Neuronal stem cell (in vitro differentiated cells): ENCODE measurements around the gene TBC1D22B.

Experiments used
- DNase-seq: peaks from one replicate; pipeline ENCODE4 v3.0.0-alpha.2; 2013; ENCODE audit warnings: low spot score
- H2AFZ ChIP-seq: one replicate; pipeline ENCODE4 v1.6.1; 2013; ENCODE audit warnings: mild to moderate bottlenecking, low read length, inconsistent platforms
- H2AK5ac ChIP-seq: 2 replicates; pipeline ENCODE4 v1.6.1; 2013; ENCODE audit warnings: low read depth, mild to moderate bottlenecking, inconsistent platforms, low read length, moderate library complexity, mixed read lengths
- H2BK120ac ChIP-seq: 2 replicates; pipeline ENCODE4 v1.6.1; 2013; ENCODE audit warnings: low read depth, mild to moderate bottlenecking, inconsistent platforms, low read length, moderate library complexity, mixed read lengths
- H2BK12ac ChIP-seq: one replicate; pipeline ENCODE4 v1.6.1; 2013; ENCODE audit warnings: low read length, inconsistent platforms
- H2BK15ac ChIP-seq: 2 replicates; pipeline ENCODE4 v1.6.1; 2013; ENCODE audit warnings: mild to moderate bottlenecking, low read length, inconsistent platforms, mixed read lengths
- H2BK5ac ChIP-seq: one replicate; pipeline ENCODE4 v1.6.1; 2013; ENCODE audit warnings: inconsistent platforms, mild to moderate bottlenecking, low read length, moderate library complexity
- H3K14ac ChIP-seq: one replicate; pipeline ENCODE4 v1.6.1; 2013; ENCODE audit warnings: low read length, inconsistent platforms
- H3K18ac ChIP-seq: 2 replicates; pipeline ENCODE4 v1.6.1; 2013; ENCODE audit warnings: low read length, inconsistent platforms
- H3K23ac ChIP-seq: 2 replicates; pipeline ENCODE4 v1.6.1; 2013; ENCODE audit warnings: low read depth, mild to moderate bottlenecking, mixed read lengths, low read length, inconsistent platforms; ENCODE audit not compliant: poor library complexity
- H3K27ac ChIP-seq: replicated peaks from 3 replicates; pipeline ENCODE4 v1.5.1; 2013; ENCODE audit warnings: low read length, inconsistent platforms
- H3K27me3 ChIP-seq, 3 experiments: 2 replicates each; pipeline ENCODE4 v1.6.1; 2013; ENCODE audit warnings: low read length in 3 of 3, mild to moderate bottlenecking in 2 of 3, inconsistent platforms in 1 of 3, low read depth in 1 of 3, mixed read lengths in 1 of 3, moderate library complexity in 1 of 3; ENCODE audit not compliant: control insufficient read depth in 3 of 3, insufficient read depth in 3 of 3
- H3K36me3 ChIP-seq, 2 donors: replicated peaks in 1 of 2; 2 replicates each; pipeline ENCODE4 v1.6.1; 2013; ENCODE audit warnings: low read length in 2 of 2; ENCODE audit not compliant: control insufficient read depth in 2 of 2, insufficient read depth in 2 of 2
- H3K4ac ChIP-seq: 2 replicates; pipeline ENCODE4 v1.6.1; 2013; ENCODE audit warnings: inconsistent platforms, mild to moderate bottlenecking, low read length, moderate library complexity
- H3K4me1 ChIP-seq, 2 donors: 1 replicate in 1 of 2; 2 replicates in 1 of 2; pipeline ENCODE4 v1.6.1; 2013; ENCODE audit warnings: low read length in 2 of 2, low read depth in 1 of 2; ENCODE audit not compliant: control insufficient read depth in 2 of 2, insufficient read depth in 1 of 2
- H3K4me2 ChIP-seq: one replicate; pipeline ENCODE4 v1.6.1; 2013; ENCODE audit warnings: mild to moderate bottlenecking, low read length, inconsistent platforms; ENCODE audit not compliant: insufficient read depth, poor library complexity, severe bottlenecking
- H3K4me3 ChIP-seq, 2 donors: 2 replicates each; pipeline ENCODE4 v1.5.1; 2013; ENCODE audit warnings: low read length in 2 of 2, mild to moderate bottlenecking in 2 of 2, inconsistent platforms in 1 of 2, moderate library complexity in 1 of 2
- H3K79me1 ChIP-seq: one replicate; pipeline ENCODE4 v1.6.1; 2013; ENCODE audit warnings: low read depth, mild to moderate bottlenecking, inconsistent platforms, low read length, moderate library complexity
- H3K9ac ChIP-seq: one replicate; pipeline ENCODE4 v1.6.1; 2013; ENCODE audit warnings: mild to moderate bottlenecking, low read depth, low read length, inconsistent platforms; ENCODE audit not compliant: poor library complexity
- H3K9me3 ChIP-seq, 2 donors: replicated peaks in 1 of 2; 2 replicates each; pipeline versions ENCODE3 to v1.6.1; 2013; ENCODE audit warnings: low read length in 2 of 2, mild to moderate bottlenecking in 2 of 2, inconsistent platforms in 1 of 2, low read depth in 1 of 2, mixed read lengths in 1 of 2, moderate library complexity in 1 of 2; ENCODE audit not compliant: control insufficient read depth in 2 of 2, insufficient read depth in 1 of 2
- H4K8ac ChIP-seq: one replicate; pipeline ENCODE4 v1.6.1; 2013; ENCODE audit warnings: low read depth, mild to moderate bottlenecking, inconsistent platforms, low read length, moderate library complexity
- H4K91ac ChIP-seq: one replicate; pipeline ENCODE4 v1.6.1; 2013; ENCODE audit warnings: low read length, low read depth, mild to moderate bottlenecking, inconsistent platforms; ENCODE audit not compliant: poor library complexity
- WGBS, 2 donors: extraction: QIAGEN DNeasy Blood & Tissue Kit; methylation state at CpG; one replicate each; pipeline ENCODE4 v1.1.7; 2013; ENCODE audit warnings: missing lambda C conversion rate in 2 of 2, mixed read lengths in 1 of 2; ENCODE audit not compliant: insufficient read length in 2 of 2, insufficient replicate concordance in 1 of 2; ENCODE audit errors: extremely low coverage in 2 of 2; 5-methylcytosine and 5-hydroxymethylcytosine counted together

TBC1D22B gene

DNA sequence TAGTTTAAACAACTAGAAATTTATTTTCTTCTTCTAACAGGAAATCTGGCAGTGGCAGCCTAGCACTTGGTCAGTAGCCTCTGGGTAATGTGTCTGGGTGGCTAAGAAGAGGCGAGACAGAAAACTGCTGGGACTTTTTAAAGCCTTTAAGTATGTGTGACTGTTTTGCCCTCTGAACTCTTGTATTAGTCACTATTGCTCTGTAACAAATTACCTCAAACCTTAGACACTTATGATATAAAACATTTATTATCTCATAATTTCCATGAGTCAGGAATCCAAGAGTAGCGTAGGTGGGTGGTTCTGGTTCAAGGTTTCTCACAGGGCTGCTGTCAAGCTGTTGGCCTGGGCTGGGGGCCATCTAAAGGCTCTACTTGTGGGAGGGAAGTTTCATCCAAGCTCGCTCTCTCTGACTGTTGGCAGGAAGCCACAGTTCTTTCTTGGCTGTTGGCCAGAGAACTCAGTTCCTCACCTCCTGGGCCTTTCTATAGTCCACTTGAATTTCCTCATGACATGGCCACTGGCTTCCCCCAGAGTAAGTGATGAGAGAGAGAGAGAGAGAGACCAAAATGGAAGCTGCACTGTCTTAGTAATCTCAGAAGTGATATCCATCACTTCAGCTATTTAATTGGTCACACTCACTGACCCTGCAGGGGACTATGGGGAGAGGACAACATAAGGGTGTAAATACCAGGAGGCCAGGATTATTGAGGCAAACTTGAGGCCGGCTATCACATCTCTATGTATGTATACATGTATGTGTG is 17.4 kb upstream of the TBC1D22B start:
- Histone ChIP-seq H3K4me3 (no peak overlapping the region), H2BK120ac (no peak overlapping the region), H3K23ac (no peak overlapping the region), H3K4me2 (no peak overlapping the region), H3K14ac (no peak overlapping the region), H3K79me1 (no peaks in the 10 kb centered on the region), H2AFZ (peak overlapping the region; percentile 45), H3K27ac (no peak overlapping the region), H3K18ac (no peak overlapping the region), H2BK12ac (no peak overlapping the region), H2BK15ac (no peak overlapping the region), H4K91ac (no peak overlapping the region), H3K9me3 (no peaks in the 10 kb centered on the region), H3K9ac (no peak overlapping the region), H2BK5ac (no peak overlapping the region), H2AK5ac (no peak overlapping the region), H3K4me1 (peaks cover 0 to 13% of the 10 kb centered on the region in 2 donors), H3K36me3 (no peaks in the 10 kb centered on the region), H4K8ac (no peak overlapping the region), H3K27me3 (no peaks in the 10 kb centered on the region), H3K4ac (no peak overlapping the region)
- no peak for DNase-seq
- WGBS, 2 donors, result no CpG with 5 or more reads among the region's 4 CpGs

DNA sequence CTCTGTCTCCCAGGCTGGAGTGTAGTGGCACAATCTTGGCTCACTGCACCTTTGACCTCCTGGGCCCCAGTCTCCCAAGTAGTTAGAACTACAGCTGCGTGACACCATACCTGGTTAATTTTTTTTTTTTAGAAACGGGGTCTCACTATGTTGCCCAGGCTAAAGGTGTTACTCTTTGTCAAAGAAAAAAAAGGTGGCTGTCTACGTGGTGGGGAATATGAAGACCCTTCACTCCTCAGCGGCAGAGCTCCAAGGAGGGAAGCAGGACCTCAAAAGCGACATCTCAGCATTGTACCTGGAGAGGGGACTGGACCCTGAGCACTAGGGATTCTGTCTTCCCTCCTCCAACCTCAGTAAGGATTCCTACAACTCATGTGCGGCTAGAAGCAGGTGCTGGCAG is 16.4 kb upstream of the TBC1D22B start:
- peaks cover 0 to 13% of the 10 kb centered on the region in 2 donors for H3K4me1 ChIP-seq
- no peak overlapping the region for H3K4ac ChIP-seq

DNA sequence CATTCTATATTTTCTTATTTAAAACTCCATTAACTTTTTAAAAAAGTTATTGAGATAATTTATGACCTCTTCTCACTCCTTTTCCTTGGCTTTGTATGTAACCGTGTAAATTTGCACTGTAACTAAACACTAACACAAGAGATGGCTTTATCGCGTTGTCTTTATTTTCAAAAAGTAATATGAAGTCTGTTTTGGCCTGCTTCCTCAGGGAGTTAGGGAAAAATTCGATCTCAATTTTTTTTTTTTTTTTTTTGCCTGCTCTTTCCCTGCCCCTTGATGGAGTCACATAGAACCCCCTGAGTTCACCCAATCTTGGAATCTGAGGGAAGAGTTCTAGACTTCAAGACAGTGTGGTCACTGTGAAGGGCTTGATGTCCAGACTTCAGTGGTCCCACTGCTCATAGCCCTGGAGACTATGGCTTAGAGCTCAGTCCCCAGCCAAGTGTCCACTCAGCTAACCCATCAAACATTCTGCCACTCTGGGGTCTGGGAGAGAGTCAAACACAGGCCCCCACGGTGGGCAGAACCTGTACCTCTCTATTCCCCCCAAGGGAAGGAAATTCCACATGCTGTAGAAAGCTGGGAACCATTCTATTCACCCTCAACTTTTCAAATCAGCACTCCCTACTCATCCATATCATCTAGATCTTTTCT is 15.7 kb upstream of the TBC1D22B start:
- no peak overlapping the region for H2BK120ac ChIP-seq
- H3K36me3 ChIP-seq, result no peaks in the 10 kb centered on the region
- peaks cover 0 to 10% of the 10 kb centered on the region in 2 donors for H3K4me1 ChIP-seq
- no peak for DNase-seq
- H2AFZ ChIP-seq, result peak overlapping the region; percentile 55
- no peak overlapping the region for H4K91ac ChIP-seq
- H3K9me3 ChIP-seq, result no peaks in the 10 kb centered on the region
- WGBS, 2 donors, result no CpG with 5 or more reads among the region's 5 CpGs
- H4K8ac ChIP-seq, result no peak overlapping the region
- H3K4ac ChIP-seq, result no peak overlapping the region
- H3K14ac ChIP-seq, result no peak overlapping the region
- no peak overlapping the region for H3K9ac ChIP-seq
- no peak overlapping the region for H2BK15ac ChIP-seq
- no peak overlapping the region for H3K27ac ChIP-seq
- no peak overlapping the region for H3K23ac ChIP-seq
- no peak overlapping the region for H3K4me3 ChIP-seq
- H3K79me1 ChIP-seq, result no peaks in the 10 kb centered on the region
- H3K4me2 ChIP-seq, result no peak overlapping the region
- H2AK5ac ChIP-seq, result no peak overlapping the region
- H3K18ac ChIP-seq, result no peak overlapping the region
- no peak overlapping the region for H2BK12ac ChIP-seq
- no peak overlapping the region for H2BK5ac ChIP-seq
- H3K27me3 ChIP-seq, result no peaks in the 10 kb centered on the region

More for the DNA sequence above, 16.4 kb upstream of the TBC1D22B start:
- no peak overlapping the region for H3K4me2 ChIP-seq
- H2BK15ac ChIP-seq, result no peak overlapping the region
- H3K79me1 ChIP-seq, result no peaks in the 10 kb centered on the region
- H2AK5ac ChIP-seq, result no peak overlapping the region
- H2BK5ac ChIP-seq, result no peak overlapping the region
- no peak overlapping the region for H3K4me3 ChIP-seq
- H3K27ac ChIP-seq, result no peak overlapping the region
- no peak overlapping the region for H2BK12ac ChIP-seq
- H3K18ac ChIP-seq, result no peak overlapping the region
- no peak overlapping the region for H3K14ac ChIP-seq
- no peak overlapping the region for H2AFZ ChIP-seq
- H3K9ac ChIP-seq, result no peak overlapping the region
- no peak overlapping the region for H4K8ac ChIP-seq
- no peak overlapping the region for H2BK120ac ChIP-seq
- H3K9me3 ChIP-seq, result no peaks in the 10 kb centered on the region
- WGBS, 2 donors, result no CpG with 5 or more reads among the region's 6 CpGs
- DNase-seq, result no peak
- no peaks in the 10 kb centered on the region for H3K27me3 ChIP-seq
- no peak overlapping the region for H4K91ac ChIP-seq
- H3K23ac ChIP-seq, result no peak overlapping the region
- no peaks in the 10 kb centered on the region for H3K36me3 ChIP-seq

DNA sequence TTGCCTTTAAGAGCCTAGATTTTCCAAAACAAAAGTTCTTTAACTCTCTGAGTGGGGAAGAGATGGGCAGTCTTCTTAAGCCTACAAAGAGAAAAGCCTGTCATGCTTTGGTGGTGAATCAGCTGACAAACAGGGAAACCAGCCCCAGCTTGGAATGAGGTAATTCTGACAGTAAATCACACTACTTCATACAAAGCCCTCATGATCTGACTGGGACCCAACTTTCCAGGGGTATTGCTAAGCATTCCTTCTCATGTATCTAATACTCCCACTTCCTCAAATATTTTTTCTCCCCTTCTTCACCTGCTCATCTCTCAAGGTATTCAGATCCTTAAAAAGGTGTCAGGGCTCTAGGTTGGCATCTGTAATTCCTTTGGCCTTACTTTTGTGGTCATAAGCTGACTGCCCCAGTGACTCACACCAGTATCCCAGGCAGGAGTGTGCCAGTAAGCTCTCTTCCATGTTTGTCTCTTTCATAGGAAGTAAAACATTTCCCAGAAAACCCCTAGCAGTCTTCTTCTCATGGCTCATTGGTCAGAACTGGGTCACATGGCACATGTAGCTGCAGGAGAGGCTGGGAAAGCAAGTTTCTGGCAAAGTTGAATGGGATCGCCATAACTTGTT is 15.0 kb upstream of the TBC1D22B start:
- Histone ChIP-seq H3K79me1 (no peaks in the 10 kb centered on the region), H3K4me2 (no peak overlapping the region), H3K27ac (no peak overlapping the region), H3K4me1 (peaks cover 0 to 3% of the 10 kb centered on the region in 2 donors), H2BK5ac (no peak overlapping the region), H3K36me3 (no peaks in the 10 kb centered on the region), H3K27me3 (no peaks in the 10 kb centered on the region), H2AK5ac (no peak overlapping the region), H2BK15ac (no peak overlapping the region), H3K9me3 (no peaks in the 10 kb centered on the region), H3K14ac (no peak overlapping the region), H4K91ac (no peak overlapping the region), H3K4ac (no peak overlapping the region), H3K9ac (no peak overlapping the region), H3K18ac (no peak overlapping the region), H2BK120ac (no peak overlapping the region), H2BK12ac (no peak overlapping the region), H3K4me3 (no peak overlapping the region), H2AFZ (peak overlapping the region; percentile 55), H3K23ac (no peak overlapping the region), H4K8ac (no peak overlapping the region)
- no CpG with 5 or more reads among the region's 1 CpG for WGBS, 2 donors
- DNase-seq, result no peak
